Stimulated activated naive CD8-positive, alpha-beta T cell treated with anti-CD3 and anti-CD28 coated beads, Interleukin-15, Interleukin-2, amounts not matched to agents 100 ng/mL and 50 ng/mL, for 24 hours (primary cell): ENCODE results near the gene ATP5F1C.
A peak's percentile ranks its signal among the peaks of the same experiment; 100 is the strongest.
"Not testable (repeated sequence)": the region's sequence is repeated elsewhere in the genome, so short reads cannot be mapped to it uniquely, and the experiment has no call there.

Experiments
- H3K27ac Mint-ChIP-seq: one replicate; pipeline ENCODE4 v1.8.0; 2021; ENCODE audit warnings: mild to moderate bottlenecking, mixed read lengths
- H3K27me3 Mint-ChIP-seq: one replicate; pipeline ENCODE4 v1.8.0; 2021; ENCODE audit warnings: mixed read lengths
- H3K36me3 Mint-ChIP-seq: one replicate; pipeline ENCODE4 v1.8.0; 2021; ENCODE audit warnings: low read depth, mixed read lengths
- H3K4me1 Mint-ChIP-seq: one replicate; pipeline ENCODE4 v1.8.0; 2021; ENCODE audit warnings: low read depth, mixed read lengths
- H3K4me3 Mint-ChIP-seq: one replicate; pipeline ENCODE4 v1.8.0; 2021; ENCODE audit warnings: mild to moderate bottlenecking, mixed read lengths
- H3K9me3 Mint-ChIP-seq: one replicate; pipeline ENCODE4 v1.8.0; 2021; ENCODE audit warnings: mixed read lengths

The ATP5F1C gene

DNA sequence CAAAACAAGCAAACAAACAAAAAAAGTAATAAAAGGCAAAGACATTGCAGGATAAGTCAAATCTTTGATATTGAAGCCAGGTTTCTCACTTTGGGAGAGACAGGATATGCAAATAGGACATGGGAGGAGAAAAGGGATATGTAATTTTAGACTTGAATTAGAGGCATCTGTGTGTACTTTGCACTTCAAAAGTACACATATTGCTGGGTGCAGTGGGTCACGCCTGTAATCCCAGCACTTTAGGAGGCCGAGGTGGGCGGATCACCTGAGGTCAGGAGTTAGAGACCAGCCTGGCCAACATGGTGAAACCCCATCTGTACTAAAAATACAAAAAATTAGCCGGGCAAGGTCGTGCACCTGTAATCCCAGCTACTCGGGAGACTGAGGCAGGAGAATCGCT is 23.8 kb downstream of the ATP5F1C start:
- peaks cover 16% of the 10 kb centered on the region for H3K36me3 Mint-ChIP-seq
- not testable (repeated sequence) for H3K4me1 Mint-ChIP-seq, H3K27me3 Mint-ChIP-seq, H3K27ac Mint-ChIP-seq, H3K9me3 Mint-ChIP-seq, H3K4me3 Mint-ChIP-seq

DNA sequence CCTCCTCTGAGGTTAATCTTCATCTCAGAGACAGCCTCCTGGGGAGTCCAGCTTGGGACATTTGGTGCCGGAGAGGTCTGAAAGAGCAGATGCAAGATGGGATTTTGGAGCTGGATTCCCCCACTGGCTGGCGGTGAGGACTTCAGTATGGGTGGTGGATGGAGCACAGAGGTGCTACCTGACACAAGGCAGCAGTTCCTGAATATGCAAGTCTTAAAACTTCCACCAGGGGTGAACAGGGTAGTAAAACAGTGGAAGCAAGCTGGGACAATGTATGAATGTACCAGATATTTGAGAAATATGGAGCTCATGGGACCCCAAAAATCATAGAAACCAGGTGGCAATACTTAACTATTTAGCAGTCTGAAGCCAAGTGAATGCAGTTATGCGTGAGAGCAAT is 25.5 kb downstream of the ATP5F1C start:
- Mint-ChIP-seq H3K4me3 (no peak overlapping the region), H3K9me3 (no peaks in the 10 kb centered on the region), H3K4me1 (peaks cover 15% of the 10 kb centered on the region), H3K36me3 (peaks cover 8% of the 10 kb centered on the region), H3K27me3 (no peaks in the 10 kb centered on the region), H3K27ac (no peak overlapping the region)

DNA sequence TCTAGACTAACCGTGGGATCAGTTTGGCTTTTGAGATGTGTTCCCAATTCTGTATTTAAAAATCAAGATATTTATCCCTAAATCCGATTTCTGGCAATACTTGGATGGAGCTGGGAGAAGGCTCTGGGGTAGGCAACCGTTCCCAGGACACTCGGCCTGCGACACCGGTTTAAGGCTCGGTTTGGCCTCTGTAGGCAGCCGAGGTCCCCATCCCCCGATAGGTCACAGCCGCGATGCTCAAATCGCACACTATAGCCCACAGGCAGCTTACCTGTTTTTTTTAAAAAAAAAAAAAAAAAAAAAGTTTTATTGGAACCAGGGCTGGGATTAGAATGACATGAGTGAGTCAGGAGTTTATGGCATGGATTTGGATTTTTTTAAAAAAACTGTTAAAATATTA is 29.6 kb downstream of the ATP5F1C start:
- Mint-ChIP-seq H3K9me3 (no peaks in the 10 kb centered on the region), H3K27ac (no peak overlapping the region), H3K36me3 (peaks cover 11% of the 10 kb centered on the region), H3K27me3 (no peaks in the 10 kb centered on the region), H3K4me1 (peaks cover 38% of the 10 kb centered on the region), H3K4me3 (peak overlapping the region; percentile 96)

DNA sequence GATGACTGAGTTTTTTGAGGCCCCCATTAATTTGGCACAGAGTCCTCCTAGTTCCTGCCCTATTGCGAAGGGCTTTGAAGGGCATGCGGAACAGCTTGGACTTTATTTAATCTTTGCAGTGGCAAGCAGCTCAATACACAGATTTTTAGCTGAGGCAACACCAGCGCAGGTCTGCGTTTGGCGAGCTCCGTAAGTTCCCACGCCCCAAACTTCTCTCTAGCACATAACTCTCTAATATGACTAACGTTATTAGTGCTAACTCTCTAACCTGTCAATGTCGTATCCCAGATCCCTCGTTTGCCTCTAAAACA is 30.0 kb downstream of the ATP5F1C start:
- Mint-ChIP-seq H3K27me3 (no peaks in the 10 kb centered on the region), H3K9me3 (no peaks in the 10 kb centered on the region), H3K27ac (peak overlapping the region; percentile 90)

DNA sequence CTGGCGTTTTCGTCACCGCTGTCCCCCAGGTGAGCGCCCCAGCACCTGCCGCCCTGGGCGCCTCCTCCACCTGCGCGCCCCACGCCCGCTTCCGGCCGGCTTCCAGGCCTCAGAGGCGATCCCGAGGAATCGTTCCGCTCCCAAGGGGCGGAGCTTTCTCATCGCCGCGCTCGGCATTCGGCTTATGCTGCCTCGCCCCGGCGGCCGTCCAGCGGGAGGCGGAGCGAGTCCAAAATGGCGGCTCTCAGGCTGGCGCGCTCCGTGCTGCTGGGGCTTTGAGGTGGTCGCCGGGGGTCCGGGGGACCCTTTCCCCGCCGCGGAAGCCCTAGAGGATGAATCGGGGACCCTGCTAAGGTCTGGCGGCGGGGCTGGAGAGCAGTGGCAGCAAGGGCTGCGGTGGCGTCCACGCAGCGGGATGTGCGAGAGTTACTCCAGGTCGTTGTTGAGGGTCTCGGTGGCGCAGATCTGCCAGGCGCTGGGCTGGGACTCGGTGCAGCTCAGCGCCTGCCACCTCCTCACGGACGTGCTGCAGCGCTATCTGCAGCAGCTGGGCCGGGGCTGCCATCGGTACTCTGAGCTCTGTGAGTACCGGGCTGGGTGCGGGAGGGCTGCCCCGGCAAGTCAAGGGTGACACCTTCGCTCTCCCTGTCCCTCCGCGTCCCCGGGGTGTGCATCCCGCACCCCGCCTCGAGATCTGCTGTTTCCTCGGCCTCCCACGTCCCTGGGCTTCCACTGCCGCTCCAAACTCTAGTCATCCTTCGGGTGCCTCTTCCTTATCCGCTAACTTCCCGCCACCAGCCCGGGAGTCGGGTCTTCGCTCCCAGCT is 30.5 kb downstream of the ATP5F1C start, which contains the start of gene TAF3:
TAF3 (plus strand) TSS at position 211 of the 826 bp plus-strand sequence; CDS start at position 416, 205 bp downstream.
- Mint-ChIP-seq H3K27ac (peak within 1 kb of the TSS; percentile 90), H3K36me3 (peaks cover 11% of the 10 kb centered on the region), H3K27me3 (no peaks in the 10 kb centered on the region), H3K4me3 (peak within 1 kb of the TSS; percentile 96), H3K4me1 (peaks cover 38% of the 10 kb centered on the region), H3K9me3 (no peaks in the 10 kb centered on the region)

More for the DNA sequence above, 30.0 kb downstream of the ATP5F1C start:
- peak overlapping the region; percentile 96 for H3K4me3 Mint-ChIP-seq
- H3K36me3 Mint-ChIP-seq, result peaks cover 11% of the 10 kb centered on the region
- H3K4me1 Mint-ChIP-seq, result peaks cover 38% of the 10 kb centered on the region

DNA sequence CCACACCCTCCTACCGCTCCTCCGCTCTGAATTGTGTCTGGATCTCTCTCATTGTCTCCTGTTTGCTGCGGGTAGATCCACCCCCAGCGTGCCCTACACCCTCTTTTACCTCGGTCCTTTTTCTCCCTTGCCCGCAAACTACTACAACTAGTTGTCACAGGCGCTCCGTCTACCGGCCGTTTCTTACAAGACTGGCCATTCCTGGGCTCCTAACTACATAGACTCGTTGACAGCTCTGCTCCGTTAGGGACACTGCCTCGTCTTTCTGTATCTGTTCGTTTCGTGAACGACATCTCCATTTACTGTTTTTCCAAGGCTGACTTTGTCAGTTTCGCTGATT is 31.1 kb downstream of the ATP5F1C start:
- no peaks in the 10 kb centered on the region for H3K9me3 Mint-ChIP-seq
- H3K36me3 Mint-ChIP-seq, result peaks cover 11% of the 10 kb centered on the region

DNA sequence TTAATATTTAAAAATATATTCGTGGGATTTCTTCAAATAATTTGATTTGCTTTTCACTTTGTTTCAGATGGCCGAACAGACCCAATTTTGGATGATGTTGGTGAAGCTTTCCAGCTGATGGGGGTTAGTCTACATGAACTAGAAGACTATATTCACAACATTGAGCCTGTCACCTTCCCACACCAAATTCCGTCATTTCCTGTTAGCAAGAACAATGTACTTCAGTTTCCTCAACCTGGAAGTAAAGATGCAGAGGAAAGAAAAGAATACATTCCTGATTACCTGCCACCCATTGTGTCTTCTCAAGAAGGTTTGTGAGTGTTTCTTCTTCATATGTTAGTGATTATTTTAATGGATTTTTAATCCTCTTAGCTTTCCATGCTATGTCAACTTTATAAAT is 36.3 kb downstream of the ATP5F1C start:
- H3K27ac Mint-ChIP-seq, result no peak overlapping the region
- peaks cover 29% of the 10 kb centered on the region for H3K4me1 Mint-ChIP-seq
- H3K4me3 Mint-ChIP-seq, result no peak overlapping the region
- no peaks in the 10 kb centered on the region for H3K27me3 Mint-ChIP-seq
- peaks cover 45% of the 10 kb centered on the region for H3K36me3 Mint-ChIP-seq
- no peaks in the 10 kb centered on the region for H3K9me3 Mint-ChIP-seq

More for the DNA sequence above, 31.1 kb downstream of the ATP5F1C start:
- peaks cover 38% of the 10 kb centered on the region for H3K4me1 Mint-ChIP-seq
- peak overlapping the region; percentile 96 for H3K4me3 Mint-ChIP-seq
- H3K27ac Mint-ChIP-seq, result peak overlapping the region; percentile 90
- H3K27me3 Mint-ChIP-seq, result no peaks in the 10 kb centered on the region

DNA sequence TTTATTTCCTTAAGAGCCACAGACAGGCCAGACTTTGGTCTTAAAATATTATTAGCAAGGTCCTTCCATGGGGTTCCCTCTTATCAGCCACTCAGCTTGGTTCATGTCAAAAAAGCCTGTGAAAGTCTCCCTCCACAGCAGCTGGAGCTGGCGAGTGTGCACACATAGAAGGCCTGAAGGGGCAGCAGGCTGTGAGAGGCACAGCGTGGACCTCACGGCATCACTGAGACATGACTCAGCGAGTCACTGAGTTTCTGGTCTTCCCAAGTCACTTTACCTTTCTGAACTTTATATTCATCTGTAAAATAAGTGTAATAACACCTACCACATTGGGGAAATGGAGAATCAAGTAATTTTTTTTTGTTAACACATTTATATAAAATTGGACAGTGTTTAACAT is 39.0 kb downstream of the ATP5F1C start:
- Mint-ChIP-seq H3K4me1 (peaks cover 26% of the 10 kb centered on the region), H3K36me3 (peaks cover 51% of the 10 kb centered on the region), H3K27ac (no peak overlapping the region)

DNA sequence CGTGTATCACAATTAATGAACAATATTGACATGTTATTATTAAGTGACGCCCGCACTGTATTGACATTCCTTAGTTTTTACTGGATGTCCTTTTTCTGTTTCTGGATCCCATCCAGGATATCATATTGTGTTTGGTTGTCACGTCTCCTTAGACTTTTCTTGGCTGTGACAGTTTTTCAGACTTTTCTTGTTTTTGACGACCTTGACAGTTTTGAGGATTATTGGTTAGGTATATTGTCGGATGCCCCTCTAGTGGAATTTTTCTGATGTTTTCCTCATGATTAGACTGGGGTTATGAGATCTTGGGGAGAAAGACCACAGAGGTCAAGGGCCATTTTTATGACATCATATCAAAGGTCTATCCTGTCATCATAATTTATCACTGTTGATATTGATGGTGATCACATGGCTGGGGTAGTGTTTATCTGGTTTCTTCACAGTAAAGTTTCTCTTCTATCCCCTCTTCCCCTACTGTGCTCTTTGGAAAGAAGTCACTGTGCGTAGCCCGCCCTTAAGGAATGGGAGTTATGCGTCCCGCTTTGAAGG is 41.4 kb downstream of the ATP5F1C start:
- Mint-ChIP-seq H3K27me3 (no peaks in the 10 kb centered on the region), H3K4me1 (peaks cover 36% of the 10 kb centered on the region)

More for the DNA sequence above, 39.0 kb downstream of the ATP5F1C start:
- no peaks in the 10 kb centered on the region for H3K27me3 Mint-ChIP-seq
- H3K9me3 Mint-ChIP-seq, result no peaks in the 10 kb centered on the region
- no peak overlapping the region for H3K4me3 Mint-ChIP-seq

DNA sequence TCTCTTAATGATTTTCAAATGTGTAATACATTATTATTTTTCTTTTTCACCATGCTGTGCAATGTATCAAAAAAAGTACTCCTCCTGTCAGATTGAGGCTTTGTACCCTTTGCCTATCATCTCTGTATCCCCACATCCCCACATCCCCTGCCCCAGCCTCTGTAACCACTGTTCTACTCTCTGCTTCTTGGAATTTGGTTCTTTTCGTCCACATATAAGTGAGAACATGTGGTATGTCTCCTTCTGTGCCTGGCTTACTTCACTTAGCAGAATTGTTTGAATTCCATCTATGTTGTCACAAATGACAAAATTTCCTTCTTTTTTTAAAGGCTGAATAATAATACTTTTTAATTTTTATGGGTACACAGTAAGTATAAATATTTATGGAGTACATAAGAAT is 44.1 kb downstream of the ATP5F1C start:
- Mint-ChIP-seq H3K4me1 (peaks cover 41% of the 10 kb centered on the region), H3K27ac (no peak overlapping the region), H3K27me3 (no peaks in the 10 kb centered on the region), H3K36me3 (peaks cover 54% of the 10 kb centered on the region), H3K9me3 (no peaks in the 10 kb centered on the region), H3K4me3 (no peak overlapping the region)

More for the DNA sequence above, 41.4 kb downstream of the ATP5F1C start:
- Mint-ChIP-seq H3K27ac (no peak overlapping the region), H3K36me3 (peaks cover 58% of the 10 kb centered on the region), H3K9me3 (no peaks in the 10 kb centered on the region), H3K4me3 (no peak overlapping the region)

DNA sequence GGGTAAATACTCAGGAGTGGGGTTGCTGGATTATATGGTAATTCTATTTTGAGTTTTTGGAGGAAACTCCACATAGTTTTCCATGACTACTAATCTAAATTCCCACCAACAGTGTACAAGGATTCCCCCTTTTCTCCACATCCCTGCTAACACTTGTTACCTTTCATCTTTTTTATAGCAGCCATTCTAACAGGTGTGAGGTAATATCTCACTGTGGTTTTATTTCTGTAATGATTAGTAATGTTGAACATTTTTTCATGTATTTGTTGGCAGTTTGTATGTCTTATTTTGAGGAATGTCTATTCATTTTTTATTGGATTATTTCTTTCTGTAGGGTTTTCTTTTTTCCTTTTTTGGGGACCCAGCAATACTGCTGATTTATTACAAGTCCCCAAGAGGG is 45.2 kb downstream of the ATP5F1C start:
- peaks cover 46% of the 10 kb centered on the region for H3K36me3 Mint-ChIP-seq

DNA sequence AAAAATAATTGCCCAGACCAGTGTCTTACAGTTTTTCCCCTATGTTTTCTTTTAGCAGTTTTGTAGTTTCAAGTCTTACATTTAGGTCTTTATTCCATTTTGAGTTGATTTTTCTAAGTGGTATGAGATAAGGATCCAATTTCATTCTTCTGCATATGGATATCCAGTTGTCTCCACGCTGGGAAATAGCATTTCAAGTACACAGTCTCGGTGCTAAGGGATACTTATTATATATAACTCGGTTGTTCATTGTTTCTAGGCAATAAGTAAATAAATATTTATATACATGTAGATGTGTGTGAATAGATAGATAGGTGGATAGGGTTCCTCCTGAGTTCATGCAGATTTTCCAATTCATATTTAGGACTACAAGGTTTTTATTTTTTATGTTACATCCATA is 46.3 kb downstream of the ATP5F1C start:
- Mint-ChIP-seq H3K4me3 (no peak overlapping the region), H3K36me3 (peaks cover 45% of the 10 kb centered on the region), H3K27ac (no peak overlapping the region), H3K4me1 (peaks cover 39% of the 10 kb centered on the region), H3K27me3 (no peaks in the 10 kb centered on the region), H3K9me3 (no peaks in the 10 kb centered on the region)

More for the DNA sequence above, 45.2 kb downstream of the ATP5F1C start:
- Mint-ChIP-seq H3K27me3 (no peaks in the 10 kb centered on the region), H3K4me3 (no peak overlapping the region), H3K4me1 (peaks cover 40% of the 10 kb centered on the region), H3K27ac (no peak overlapping the region), H3K9me3 (no peaks in the 10 kb centered on the region)

DNA sequence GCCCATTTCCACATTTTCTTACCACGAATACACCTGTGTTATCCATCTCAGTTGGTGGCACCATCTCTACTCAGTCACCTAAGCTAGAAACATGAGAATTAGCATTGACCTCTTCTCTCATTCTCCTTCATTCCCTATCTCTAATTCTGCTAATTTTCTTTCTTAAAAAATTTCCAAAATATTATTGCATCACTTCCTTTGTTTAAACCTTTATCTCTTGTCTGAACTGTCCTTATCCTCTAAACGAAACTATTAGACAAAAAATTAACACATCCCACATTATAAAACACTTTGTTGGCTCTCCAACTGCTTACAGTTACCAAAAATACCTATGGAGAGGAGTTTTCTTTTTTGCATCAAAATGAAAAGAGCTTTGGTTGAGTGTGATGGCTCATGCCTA is 48.6 kb downstream of the ATP5F1C start:
- no peaks in the 10 kb centered on the region for H3K9me3 Mint-ChIP-seq
- H3K27ac Mint-ChIP-seq, result no peak overlapping the region
- no peaks in the 10 kb centered on the region for H3K27me3 Mint-ChIP-seq
- H3K4me3 Mint-ChIP-seq, result no peak overlapping the region
- peaks cover 22% of the 10 kb centered on the region for H3K4me1 Mint-ChIP-seq
- peaks cover 50% of the 10 kb centered on the region for H3K36me3 Mint-ChIP-seq

DNA sequence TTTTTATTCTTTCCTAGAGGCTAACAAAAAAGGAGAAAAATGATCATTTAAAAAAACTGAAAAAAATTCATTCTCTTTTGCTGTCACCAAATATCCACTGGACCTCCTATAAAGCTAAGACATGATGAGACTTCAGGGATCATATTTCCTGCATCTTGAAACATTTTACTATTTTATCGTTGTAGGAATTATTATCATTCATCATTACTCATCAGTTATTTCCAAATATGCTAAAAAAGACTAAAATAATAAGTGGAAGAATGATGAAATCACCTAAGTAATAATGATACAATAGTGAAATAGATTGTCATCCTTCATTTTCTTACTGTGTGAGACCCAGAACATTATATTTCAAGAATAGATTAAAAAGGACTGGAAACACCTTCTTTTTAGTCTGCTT is 58.6 kb downstream of the ATP5F1C start:
- H3K27me3 Mint-ChIP-seq, result no peaks in the 10 kb centered on the region
- no peaks in the 10 kb centered on the region for H3K9me3 Mint-ChIP-seq
- no peak overlapping the region for H3K4me3 Mint-ChIP-seq
- no peak overlapping the region for H3K27ac Mint-ChIP-seq
- peaks cover 8% of the 10 kb centered on the region for H3K4me1 Mint-ChIP-seq
- H3K36me3 Mint-ChIP-seq, result peaks cover 10% of the 10 kb centered on the region

DNA sequence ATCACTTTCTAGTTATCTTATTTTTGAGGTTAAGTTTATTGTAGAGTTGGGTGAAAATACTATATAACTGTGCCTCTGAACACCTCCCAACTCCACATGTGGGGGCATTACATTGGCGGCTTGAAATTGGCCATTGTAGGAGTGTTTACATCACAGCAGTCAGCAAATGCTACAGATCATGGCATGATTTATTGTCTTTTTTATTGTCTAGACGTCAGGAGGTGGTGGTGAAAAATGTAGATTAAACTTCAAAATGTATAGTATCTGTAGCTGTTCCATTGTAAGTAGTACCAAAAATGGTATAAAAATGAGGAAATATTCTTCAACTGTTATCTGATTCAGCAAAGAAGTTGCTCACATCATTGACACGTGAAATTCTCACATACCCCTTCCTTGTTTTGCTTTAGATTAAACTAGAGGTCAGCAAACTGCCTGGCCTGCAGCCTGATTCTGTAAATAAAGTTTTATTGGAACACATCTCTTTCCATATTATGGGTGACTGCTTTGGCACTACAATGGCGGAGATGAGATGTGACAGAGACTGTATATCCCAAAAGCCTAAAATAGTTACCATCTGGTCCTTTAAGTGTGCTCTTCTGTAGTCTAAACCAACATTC is 65.4 kb downstream of the ATP5F1C start:
- no peaks in the 10 kb centered on the region for H3K27me3 Mint-ChIP-seq
- peaks cover 13% of the 10 kb centered on the region for H3K4me1 Mint-ChIP-seq
- H3K36me3 Mint-ChIP-seq, result peaks cover 21% of the 10 kb centered on the region
- H3K27ac Mint-ChIP-seq, result no peak overlapping the region
- no peak overlapping the region for H3K4me3 Mint-ChIP-seq
- no peaks in the 10 kb centered on the region for H3K9me3 Mint-ChIP-seq
